Measurements from ENCODE around the gene INMT.

DNA sequence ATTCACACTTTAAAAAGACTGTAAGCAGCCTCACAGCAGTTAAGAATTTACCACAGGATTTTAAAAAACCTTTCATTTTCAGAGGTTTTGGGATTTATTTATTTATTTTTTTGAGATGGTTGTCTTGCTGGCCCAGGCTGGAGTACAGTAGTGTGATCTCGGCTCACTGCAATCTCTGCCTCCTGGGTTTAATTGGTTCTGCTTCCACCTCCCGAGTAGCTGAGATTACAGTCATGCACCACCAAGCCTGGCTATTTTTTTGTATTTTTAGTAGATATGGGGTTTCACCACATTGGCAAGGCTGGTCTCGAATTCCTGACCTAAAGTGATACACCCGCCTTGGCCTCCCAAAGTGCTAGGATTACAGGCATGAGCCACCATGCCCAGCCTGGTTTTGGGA is 38.4 kb downstream of the INMT start:
- TF ChIP-seq, protein P1, sequence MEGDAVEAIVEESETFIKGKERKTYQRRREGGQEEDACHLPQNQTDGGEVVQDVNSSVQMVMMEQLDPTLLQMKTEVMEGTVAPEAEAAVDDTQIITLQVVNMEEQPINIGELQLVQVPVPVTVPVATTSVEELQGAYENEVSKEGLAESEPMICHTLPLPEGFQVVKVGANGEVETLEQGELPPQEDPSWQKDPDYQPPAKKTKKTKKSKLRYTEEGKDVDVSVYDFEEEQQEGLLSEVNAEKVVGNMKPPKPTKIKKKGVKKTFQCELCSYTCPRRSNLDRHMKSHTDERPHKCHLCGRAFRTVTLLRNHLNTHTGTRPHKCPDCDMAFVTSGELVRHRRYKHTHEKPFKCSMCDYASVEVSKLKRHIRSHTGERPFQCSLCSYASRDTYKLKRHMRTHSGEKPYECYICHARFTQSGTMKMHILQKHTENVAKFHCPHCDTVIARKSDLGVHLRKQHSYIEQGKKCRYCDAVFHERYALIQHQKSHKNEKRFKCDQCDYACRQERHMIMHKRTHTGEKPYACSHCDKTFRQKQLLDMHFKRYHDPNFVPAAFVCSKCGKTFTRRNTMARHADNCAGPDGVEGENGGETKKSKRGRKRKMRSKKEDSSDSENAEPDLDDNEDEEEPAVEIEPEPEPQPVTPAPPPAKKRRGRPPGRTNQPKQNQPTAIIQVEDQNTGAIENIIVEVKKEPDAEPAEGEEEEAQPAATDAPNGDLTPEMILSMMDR (IDR thresholded peaks at IDR 0.05), result no peak
- no peak for TF ChIP-seq POLR2A (IDR thresholded peaks at IDR 0.05)
